ENCODE data around the gene DHX8.
"Not testable (repeated sequence)": the region's sequence is repeated elsewhere in the genome, so short reads cannot be mapped to it uniquely, and the experiment has no call there.

- not testable (repeated sequence) for TF ChIP-seq CTCF (IDR thresholded peaks at IDR 0.05); ZFX (IDR thresholded peaks at IDR 0.05; ENCODE audit: borderline replicate concordance)
Measured at GRCh38 chr17:43511199-43511598, 27.4 kb downstream of the DHX8 start.

All from 22Rv1 (cell line).